ENCODE results near the gene MCFD2.

DNA sequence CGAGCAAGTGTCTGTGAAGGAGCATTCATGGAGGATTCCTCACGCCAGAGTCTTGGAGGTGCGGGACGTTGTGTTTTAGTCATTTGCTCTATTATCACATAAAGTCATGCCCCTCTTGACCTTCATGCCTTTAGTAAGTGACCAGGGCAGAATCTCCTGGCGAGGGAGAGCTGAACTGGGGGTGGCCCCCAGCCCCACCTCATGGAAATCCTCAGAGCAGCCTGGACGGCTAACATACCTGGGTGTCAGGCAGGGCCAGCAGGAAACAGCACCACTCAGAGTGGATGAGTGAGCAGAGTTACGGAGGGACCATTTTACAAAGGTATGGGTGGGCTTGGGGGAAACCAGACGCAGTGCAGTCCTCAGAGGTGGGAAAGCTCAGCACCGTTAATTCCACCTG, 56.1 kb downstream of the MCFD2 start:
- TF ChIP-seq, protein P1, sequence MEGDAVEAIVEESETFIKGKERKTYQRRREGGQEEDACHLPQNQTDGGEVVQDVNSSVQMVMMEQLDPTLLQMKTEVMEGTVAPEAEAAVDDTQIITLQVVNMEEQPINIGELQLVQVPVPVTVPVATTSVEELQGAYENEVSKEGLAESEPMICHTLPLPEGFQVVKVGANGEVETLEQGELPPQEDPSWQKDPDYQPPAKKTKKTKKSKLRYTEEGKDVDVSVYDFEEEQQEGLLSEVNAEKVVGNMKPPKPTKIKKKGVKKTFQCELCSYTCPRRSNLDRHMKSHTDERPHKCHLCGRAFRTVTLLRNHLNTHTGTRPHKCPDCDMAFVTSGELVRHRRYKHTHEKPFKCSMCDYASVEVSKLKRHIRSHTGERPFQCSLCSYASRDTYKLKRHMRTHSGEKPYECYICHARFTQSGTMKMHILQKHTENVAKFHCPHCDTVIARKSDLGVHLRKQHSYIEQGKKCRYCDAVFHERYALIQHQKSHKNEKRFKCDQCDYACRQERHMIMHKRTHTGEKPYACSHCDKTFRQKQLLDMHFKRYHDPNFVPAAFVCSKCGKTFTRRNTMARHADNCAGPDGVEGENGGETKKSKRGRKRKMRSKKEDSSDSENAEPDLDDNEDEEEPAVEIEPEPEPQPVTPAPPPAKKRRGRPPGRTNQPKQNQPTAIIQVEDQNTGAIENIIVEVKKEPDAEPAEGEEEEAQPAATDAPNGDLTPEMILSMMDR (IDR thresholded peaks at IDR 0.05), result no peak
- TF ChIP-seq EZH2 (IDR thresholded peaks at IDR 0.05; ENCODE audit: borderline replicate concordance, insufficient read depth, low read depth, low read length, poor library complexity, severe bottlenecking), result no peak

Measured in B cell (primary cell).